T-helper 1 cell treated with Interleukin-12 subunit alpha and Interleukin-12 subunit beta and Interleukin-4 antibody, amounts not matched to agents 30 μg/mL and 1 μg/mL, for 36 hours (primary cell): Measurements from ENCODE around the gene KRTAP4-4.
"Not testable (repeated sequence)": the region's sequence is repeated elsewhere in the genome, so short reads cannot be mapped to it uniquely, and the experiment has no call there.

Source experiments
- H3K27ac Mint-ChIP-seq: one replicate; pipeline ENCODE4 v1.8.0; 2021; ENCODE audit warnings: mild to moderate bottlenecking, mixed read lengths
- H3K27me3 Mint-ChIP-seq: one replicate; pipeline ENCODE4 v1.8.0; 2021; ENCODE audit warnings: low read depth, mixed read lengths
- H3K36me3 Mint-ChIP-seq: one replicate; pipeline ENCODE4 v1.8.0; 2021; ENCODE audit warnings: low read depth, mixed read lengths
- H3K4me1 Mint-ChIP-seq: one replicate; pipeline ENCODE4 v1.8.0; 2021; ENCODE audit warnings: low read depth, mixed read lengths
- H3K4me3 Mint-ChIP-seq: one replicate; pipeline ENCODE4 v1.8.0; 2021; ENCODE audit warnings: mild to moderate bottlenecking, moderate library complexity, mixed read lengths
- H3K9me3 Mint-ChIP-seq: one replicate; pipeline ENCODE4 v1.8.0; 2021; ENCODE audit warnings: mixed read lengths

The KRTAP4-4 gene

DNA sequence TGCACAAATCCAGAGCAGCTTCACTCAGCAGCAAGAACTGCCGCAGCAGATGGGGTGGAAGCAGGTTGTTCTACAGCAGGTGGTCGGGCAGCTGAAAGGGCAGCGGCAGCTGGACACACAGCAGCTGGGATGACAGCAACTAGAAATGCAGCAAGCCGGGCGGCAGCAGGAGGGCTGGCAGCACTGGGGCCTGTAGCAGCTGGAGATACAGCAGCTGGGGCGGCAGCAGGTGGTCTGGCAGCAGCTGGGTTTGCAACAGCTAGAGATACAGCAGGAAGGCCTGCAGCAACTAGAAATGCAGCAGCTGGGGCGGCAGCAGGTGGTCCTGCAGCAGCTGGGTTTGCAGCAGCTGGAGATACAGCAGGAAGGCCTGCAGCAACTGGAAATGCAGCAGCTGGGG, 7.0 kb upstream of the KRTAP4-4 start:
- H3K36me3 Mint-ChIP-seq = no peaks in the 10 kb centered on the region
- H3K27ac Mint-ChIP-seq = no peak overlapping the region
- no peaks in the 10 kb centered on the region for H3K9me3 Mint-ChIP-seq
- H3K27me3 Mint-ChIP-seq = peaks cover 9% of the 10 kb centered on the region
- no peak overlapping the region for H3K4me3 Mint-ChIP-seq
- no peaks in the 10 kb centered on the region for H3K4me1 Mint-ChIP-seq

DNA sequence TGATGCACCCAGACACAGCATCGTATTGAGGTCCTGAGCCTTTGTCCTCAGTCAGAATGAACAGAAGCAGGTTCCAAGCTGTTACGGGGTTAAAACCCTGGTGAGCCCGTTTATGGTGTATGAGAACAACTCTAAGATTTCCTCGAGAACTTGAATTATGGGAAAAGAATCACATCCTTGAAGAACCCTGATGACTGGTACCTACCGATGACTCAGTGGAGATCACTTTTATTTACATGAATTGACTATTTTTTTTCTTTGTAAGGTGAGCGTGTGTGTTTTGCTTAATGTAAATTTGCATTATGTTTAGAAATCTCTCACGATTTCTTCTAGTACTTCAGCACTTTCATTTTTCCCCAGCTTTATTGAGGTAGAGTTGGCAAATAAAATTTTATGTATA, 3.3 kb upstream of the KRTAP4-4 start:
- no peak overlapping the region for H3K27ac Mint-ChIP-seq
- no peaks in the 10 kb centered on the region for H3K9me3 Mint-ChIP-seq
- no peaks in the 10 kb centered on the region for H3K27me3 Mint-ChIP-seq
- no peaks in the 10 kb centered on the region for H3K4me1 Mint-ChIP-seq
- no peaks in the 10 kb centered on the region for H3K36me3 Mint-ChIP-seq
- no peak overlapping the region for H3K4me3 Mint-ChIP-seq

DNA sequence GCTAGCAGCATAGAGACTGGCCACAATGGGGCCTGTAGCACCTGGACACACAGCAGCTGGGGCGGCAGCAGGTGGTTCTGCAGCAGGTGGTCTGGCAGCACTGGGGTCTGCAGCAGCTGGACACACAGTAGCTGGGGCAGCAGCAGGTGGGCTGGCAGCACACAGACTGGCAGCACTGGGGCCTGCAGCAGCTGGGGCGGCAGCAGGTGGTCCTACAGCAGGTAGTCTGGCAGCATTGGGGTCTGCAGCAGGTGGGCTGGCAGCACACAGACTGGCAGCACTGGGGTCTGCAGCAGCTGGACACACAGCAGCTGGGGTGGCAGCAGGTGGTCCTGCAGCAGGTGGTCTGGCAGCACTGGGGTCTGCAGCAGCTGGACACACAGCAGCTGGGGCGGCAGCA, 358 bp downstream of the KRTAP4-4 start:
- H3K36me3 Mint-ChIP-seq, H3K4me1 Mint-ChIP-seq, H3K4me3 Mint-ChIP-seq, H3K27ac Mint-ChIP-seq, H3K9me3 Mint-ChIP-seq: not testable (repeated sequence)
- H3K27me3 Mint-ChIP-seq = peaks cover 12% of the 10 kb centered on the region

DNA sequence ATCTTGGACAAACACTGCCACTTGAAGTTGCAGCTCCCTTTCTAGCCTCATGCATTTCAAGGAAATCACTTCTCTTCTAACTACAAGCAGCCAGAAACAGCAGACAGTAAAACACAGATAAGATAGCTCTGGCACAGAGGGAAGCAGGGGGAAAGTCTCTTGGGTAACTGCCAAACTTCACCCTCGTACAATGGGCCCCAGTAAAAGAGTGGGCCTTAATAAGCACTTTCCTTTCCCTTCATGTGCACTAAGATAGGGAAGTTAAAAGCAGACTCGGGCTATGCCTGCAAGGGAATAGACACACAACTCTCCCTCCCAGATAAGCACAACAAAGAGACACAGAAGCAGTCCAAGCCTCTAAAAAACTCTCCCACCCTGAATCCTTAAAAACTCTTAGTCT, 6.7 kb downstream of the KRTAP4-4 start:
- H3K27ac Mint-ChIP-seq = no peak overlapping the region
- peaks cover 15% of the 10 kb centered on the region for H3K27me3 Mint-ChIP-seq
- H3K36me3 Mint-ChIP-seq = no peaks in the 10 kb centered on the region
- no peaks in the 10 kb centered on the region for H3K9me3 Mint-ChIP-seq
- no peaks in the 10 kb centered on the region for H3K4me1 Mint-ChIP-seq
- no peak overlapping the region for H3K4me3 Mint-ChIP-seq

DNA sequence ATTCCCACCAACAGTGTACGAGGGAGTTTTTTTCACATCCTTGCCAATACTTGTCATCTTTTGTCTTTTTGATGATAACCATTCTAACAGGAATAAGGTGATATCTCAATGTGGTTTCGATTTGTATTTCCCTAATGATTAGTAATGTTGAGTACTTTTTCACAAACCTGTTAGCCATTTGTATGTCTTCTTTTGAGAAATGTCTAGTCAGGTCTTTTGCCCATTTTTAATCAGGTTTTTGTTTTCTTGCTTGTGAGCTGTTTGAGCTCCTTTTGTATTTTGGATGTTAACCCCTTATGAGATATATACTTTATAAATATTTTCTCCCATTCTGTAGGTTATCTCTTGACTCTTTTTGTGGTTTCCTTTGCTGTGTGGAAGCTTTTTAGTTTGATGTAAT, 9.0 kb downstream of the KRTAP4-4 start:
- Mint-ChIP-seq H3K9me3 (no peaks in the 10 kb centered on the region), H3K4me1 (no peaks in the 10 kb centered on the region), H3K4me3 (no peak overlapping the region), H3K27me3 (peaks cover 14% of the 10 kb centered on the region), H3K27ac (no peak overlapping the region), H3K36me3 (no peaks in the 10 kb centered on the region)

DNA sequence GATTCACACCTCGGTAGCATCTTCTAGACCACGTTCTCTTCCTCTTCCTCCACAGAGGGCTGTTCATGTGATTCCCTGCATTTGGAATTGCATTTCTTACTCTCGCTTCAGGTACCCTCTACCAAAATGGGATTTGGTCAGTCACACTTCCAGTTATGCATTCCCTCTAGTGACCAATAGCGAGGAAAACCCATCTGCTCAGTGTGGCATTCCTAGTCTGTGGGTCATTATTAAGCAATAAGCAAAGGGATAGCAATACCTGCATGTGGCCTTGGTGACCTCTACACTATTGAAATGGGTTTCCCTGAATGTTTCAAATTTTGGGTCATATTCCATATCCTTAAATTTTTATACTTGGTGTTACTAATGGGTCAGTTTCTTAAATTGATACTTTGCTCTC, 10.5 kb downstream of the KRTAP4-4 start:
- Mint-ChIP-seq H3K36me3 (no peaks in the 10 kb centered on the region), H3K27me3 (peaks cover 6% of the 10 kb centered on the region), H3K4me3 (no peak overlapping the region), H3K9me3 (no peaks in the 10 kb centered on the region), H3K4me1 (no peaks in the 10 kb centered on the region), H3K27ac (no peak overlapping the region)

DNA sequence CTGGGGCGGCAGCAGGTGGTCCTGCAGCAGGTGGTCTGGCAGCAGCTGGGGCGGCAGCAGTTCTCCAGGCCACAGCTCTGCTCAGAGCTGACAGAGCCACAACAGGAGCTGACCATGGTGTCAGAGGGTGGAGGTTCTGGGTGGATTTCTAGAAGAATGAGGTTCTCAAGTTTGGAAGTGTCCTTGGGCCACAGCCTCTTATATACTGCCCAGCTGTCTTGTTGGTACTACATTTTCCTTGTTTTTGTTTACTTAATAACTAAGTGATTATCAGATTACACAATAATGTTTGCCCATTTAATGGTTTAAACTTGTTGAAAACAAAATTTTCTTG, 10.9 kb downstream of the KRTAP4-4 start, which contains the start of gene KRTAP4-5:
KRTAP4-5 (minus strand) TSS at position 174 of the 334 bp plus-strand sequence; CDS start at position 116, 58 bp downstream.
- H3K9me3 Mint-ChIP-seq = no peaks in the 10 kb centered on the region
- no peaks in the 10 kb centered on the region for H3K36me3 Mint-ChIP-seq
- peaks cover 7% of the 10 kb centered on the region for H3K27me3 Mint-ChIP-seq
- no peaks in the 10 kb centered on the region for H3K4me1 Mint-ChIP-seq
- no peak within 1 kb of the TSS for H3K4me3 Mint-ChIP-seq
- H3K27ac Mint-ChIP-seq = no peak within 1 kb of the TSS

DNA sequence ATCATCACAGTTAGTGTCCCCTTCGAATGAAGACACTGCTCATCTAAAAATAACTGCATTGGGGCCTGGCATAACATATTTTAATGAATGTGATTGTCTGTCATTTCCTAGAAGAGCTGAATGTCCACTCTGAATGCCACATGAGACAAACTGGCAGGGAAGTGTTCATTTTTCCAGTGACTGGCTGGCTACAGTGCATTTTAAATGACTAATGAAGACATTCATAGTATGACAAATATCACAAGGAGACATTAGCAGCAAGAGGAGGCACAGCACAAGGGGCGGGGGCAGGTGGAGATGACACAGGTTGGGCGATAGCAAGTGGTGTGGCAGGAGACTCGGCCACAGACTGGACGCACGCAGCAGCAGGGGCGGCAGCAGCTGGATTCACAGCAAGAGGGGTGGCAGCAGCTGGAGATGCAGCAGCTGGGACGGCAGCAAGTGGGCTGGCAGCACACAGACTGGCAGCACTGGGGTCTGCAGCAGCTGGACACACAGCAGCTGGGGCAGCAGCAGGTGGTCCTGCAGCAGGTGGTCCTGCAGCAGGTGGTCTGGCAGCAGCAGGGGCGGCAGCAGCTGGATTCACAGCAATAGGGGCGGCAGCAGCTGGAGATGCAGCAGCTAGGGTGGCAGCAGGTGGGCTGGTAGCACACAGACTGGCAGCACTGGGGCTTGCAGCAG, 11.4 kb downstream of the KRTAP4-4 start:
- not testable (repeated sequence) for H3K4me1 Mint-ChIP-seq, H3K36me3 Mint-ChIP-seq, H3K27ac Mint-ChIP-seq, H3K4me3 Mint-ChIP-seq, H3K27me3 Mint-ChIP-seq, H3K9me3 Mint-ChIP-seq

DNA sequence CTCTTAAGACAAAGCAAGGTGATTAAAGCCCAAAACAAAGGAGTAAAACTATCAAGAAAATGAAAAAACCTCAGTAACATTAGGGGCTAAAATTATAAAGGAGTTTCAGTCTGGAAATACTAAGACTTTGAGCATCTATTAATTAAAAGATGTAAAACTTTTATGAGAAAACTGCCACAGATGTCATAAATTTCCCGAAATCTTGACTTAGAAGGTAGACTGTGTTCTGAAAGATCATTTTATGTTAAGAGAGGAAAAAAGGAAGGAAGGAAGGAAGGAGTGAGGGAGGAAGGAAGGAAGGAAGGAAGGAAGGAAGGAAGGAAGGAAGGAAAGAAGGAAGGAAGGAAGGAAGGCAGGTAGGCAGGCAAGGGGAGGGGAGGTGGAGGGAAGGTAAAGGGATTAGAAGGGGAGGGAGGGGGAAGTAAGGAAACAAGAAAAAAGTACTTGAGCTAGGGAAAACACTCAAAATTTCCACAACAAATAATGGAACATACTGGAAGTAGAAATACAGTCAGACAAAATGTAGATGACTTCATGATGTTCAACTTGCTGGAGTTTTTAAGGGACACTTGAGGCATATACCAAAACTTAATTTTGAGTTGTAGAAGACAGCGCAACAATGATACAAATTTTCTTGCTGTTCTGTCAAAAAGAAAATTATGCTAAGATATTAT, 12.9 kb downstream of the KRTAP4-4 start:
- H3K4me3 Mint-ChIP-seq = no peak overlapping the region
- peaks cover 4% of the 10 kb centered on the region for H3K27me3 Mint-ChIP-seq
- H3K27ac Mint-ChIP-seq = no peak overlapping the region
- H3K4me1 Mint-ChIP-seq = no peaks in the 10 kb centered on the region
- no peaks in the 10 kb centered on the region for H3K36me3 Mint-ChIP-seq
- H3K9me3 Mint-ChIP-seq = peaks cover 10% of the 10 kb centered on the region

DNA sequence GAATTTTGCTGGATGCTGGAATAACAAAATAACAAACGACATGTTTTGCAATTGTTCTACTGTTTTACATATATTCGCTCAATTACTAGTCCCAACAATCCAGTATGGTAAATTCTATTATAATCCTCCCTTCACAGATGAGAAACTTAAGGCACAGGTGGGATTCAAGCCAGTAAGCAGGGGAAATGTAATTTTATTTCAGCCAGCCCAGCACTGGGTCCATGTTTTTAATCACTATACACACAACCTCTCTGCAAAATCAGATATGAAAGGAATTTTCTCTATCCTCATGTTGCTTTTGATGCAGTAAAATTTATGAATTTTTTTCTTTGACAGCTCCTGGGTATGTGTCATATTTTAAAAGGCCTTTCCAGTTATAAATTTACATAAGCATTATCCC, 15.3 kb downstream of the KRTAP4-4 start:
- Mint-ChIP-seq H3K4me3 (no peak overlapping the region), H3K36me3 (no peaks in the 10 kb centered on the region), H3K9me3 (peaks cover 23% of the 10 kb centered on the region), H3K27ac (no peak overlapping the region), H3K4me1 (no peaks in the 10 kb centered on the region), H3K27me3 (peaks cover 4% of the 10 kb centered on the region)

DNA sequence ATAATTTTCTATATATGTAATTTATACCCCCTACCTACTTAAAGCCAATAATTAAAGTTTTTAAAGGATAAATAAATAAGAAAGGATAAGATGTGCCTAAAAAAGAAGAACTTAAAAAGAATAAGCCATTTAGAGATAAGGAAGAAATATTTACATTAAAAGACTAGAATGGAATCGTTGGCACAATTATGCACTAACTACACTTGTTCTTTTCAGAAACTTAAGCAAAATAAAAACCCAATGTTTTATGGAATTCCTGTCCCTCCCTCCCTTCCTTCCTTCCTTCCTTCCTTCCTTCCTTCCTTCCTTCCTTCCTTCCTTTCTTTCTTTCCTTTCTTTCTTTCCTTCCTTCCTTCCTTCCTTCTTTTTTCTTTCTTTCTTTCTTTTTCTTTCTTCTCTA, 15.7 kb downstream of the KRTAP4-4 start:
- no peaks in the 10 kb centered on the region for H3K36me3 Mint-ChIP-seq
- no peak overlapping the region for H3K4me3 Mint-ChIP-seq
- H3K4me1 Mint-ChIP-seq = no peaks in the 10 kb centered on the region
- H3K27ac Mint-ChIP-seq = no peak overlapping the region
- H3K27me3 Mint-ChIP-seq = peaks cover 4% of the 10 kb centered on the region
- peaks cover 23% of the 10 kb centered on the region for H3K9me3 Mint-ChIP-seq

DNA sequence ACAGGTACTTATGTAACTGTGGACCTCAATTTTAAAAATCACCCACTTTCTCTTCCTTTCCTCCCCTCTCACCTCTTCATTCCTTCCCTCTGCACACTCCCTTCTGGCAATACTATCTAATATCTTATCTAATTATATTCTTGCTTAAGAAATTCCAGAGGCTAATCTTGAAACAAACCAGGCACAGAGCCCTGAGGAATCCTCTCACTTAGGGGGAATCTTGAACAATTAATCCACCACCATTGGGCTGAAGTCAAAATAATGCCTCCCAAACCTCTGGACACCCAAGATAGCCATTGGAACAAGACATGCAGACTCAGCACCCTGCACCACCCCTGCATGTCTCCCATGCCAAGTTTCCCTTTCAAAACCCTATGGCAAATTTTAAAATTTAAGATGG, 19.2 kb downstream of the KRTAP4-4 start:
- no peak overlapping the region for H3K4me3 Mint-ChIP-seq
- H3K4me1 Mint-ChIP-seq = no peaks in the 10 kb centered on the region
- H3K27me3 Mint-ChIP-seq = peaks cover 4% of the 10 kb centered on the region
- peaks cover 2% of the 10 kb centered on the region for H3K36me3 Mint-ChIP-seq
- H3K27ac Mint-ChIP-seq = no peak overlapping the region
- H3K9me3 Mint-ChIP-seq = peaks cover 31% of the 10 kb centered on the region

DNA sequence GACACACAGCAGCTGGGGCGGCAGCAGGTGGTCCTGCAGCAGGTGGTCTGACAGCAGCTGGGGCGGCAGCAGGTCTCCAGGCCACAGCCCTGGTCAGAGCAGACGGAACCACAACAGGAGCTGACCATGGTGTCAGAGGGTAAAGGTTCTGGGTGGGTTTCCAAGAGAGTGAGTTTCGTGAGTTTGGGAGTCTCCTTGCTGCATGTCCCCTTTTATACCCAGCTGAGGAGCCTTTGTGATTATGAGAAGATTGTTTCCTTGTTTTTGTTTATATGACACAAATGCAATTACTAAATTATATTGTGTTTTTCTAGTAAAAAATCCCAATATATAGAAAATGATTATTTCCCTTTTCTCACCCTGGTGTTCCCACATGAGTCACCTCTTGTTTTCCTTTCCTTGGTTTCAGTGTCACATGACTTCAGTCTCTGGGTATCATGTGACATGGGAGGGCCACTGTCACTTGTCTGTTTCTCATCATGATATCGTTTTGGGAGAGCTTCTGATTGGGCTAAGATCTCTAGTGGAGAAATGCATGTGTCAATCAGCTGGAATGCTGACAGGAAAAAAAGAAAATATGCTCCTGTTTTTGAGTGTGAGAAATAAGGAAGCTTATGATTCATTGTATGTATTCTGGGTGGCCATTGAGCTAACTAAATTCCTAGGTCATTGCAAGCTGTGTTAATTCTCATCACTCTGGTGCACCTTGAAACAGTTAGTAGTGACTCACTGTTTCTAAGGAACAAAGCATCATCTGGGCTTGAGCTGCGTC, 20.0 kb downstream of the KRTAP4-4 start, which contains the start of gene KRTAP4-6:
KRTAP4-6 (minus strand) TSS at position 185 of the 772 bp plus-strand sequence; CDS start at position 128, 57 bp downstream.
- Mint-ChIP-seq H3K4me3 (no peak within 1 kb of the TSS), H3K36me3 (peaks cover 2% of the 10 kb centered on the region), H3K27ac (no peak within 1 kb of the TSS), H3K4me1 (no peaks in the 10 kb centered on the region), H3K9me3 (peaks cover 31% of the 10 kb centered on the region), H3K27me3 (peaks cover 4% of the 10 kb centered on the region)

DNA sequence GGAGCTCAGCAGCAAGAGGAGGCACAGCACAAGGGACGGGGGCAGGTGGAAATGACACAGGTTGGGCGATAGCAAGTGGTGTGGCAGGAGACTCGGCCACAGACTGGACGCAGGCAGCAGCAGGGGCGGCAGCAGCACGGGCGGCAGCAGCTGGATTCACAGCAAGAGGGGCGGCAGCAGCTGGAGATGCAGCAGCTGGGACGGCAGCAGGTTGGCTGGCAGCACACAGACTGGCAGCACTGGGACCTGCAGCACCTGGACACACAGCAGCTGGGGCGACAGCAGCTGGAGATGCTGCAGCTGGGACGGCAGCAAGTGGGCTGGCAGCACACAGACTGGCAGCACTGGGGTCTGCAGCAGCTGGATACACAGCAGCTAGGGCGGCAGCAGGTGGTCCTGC, 20.7 kb downstream of the KRTAP4-4 start:
- not testable (repeated sequence) for H3K27me3 Mint-ChIP-seq, H3K4me1 Mint-ChIP-seq, H3K36me3 Mint-ChIP-seq, H3K4me3 Mint-ChIP-seq, H3K27ac Mint-ChIP-seq
- peaks cover 31% of the 10 kb centered on the region for H3K9me3 Mint-ChIP-seq
